GM12801 (cell line): Measurements from ENCODE around the gene MON1B.

Experiments
- TF ChIP-seq, protein P1 (sequence below): IDR thresholded peaks from one replicate; pipeline ENCODE4 v1.5.1; 2011; ENCODE audit warnings: control low read depth; ENCODE audit not compliant: insufficient read length; ENCODE audit errors: extremely low read depth

Gene MON1B

DNA sequence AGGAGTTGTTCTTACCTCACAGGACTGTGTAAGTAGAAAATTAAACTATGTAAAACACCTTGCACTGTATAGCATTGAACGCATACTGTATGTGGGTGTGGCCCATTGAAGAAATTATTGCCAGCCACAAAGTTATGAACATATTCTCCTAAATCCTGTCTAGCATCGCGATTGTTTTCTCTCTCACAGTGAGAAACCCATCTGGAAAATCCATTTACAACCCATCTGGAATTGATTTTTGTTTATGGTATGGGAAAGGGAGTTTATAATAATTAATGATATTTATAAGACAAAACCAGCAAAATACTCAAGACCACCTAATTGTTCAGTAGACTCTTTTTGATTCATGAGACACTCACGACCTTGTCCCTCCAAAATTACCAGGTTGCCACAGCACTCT lies 22.1 kb upstream of the MON1B start:
- TF ChIP-seq, protein P1, sequence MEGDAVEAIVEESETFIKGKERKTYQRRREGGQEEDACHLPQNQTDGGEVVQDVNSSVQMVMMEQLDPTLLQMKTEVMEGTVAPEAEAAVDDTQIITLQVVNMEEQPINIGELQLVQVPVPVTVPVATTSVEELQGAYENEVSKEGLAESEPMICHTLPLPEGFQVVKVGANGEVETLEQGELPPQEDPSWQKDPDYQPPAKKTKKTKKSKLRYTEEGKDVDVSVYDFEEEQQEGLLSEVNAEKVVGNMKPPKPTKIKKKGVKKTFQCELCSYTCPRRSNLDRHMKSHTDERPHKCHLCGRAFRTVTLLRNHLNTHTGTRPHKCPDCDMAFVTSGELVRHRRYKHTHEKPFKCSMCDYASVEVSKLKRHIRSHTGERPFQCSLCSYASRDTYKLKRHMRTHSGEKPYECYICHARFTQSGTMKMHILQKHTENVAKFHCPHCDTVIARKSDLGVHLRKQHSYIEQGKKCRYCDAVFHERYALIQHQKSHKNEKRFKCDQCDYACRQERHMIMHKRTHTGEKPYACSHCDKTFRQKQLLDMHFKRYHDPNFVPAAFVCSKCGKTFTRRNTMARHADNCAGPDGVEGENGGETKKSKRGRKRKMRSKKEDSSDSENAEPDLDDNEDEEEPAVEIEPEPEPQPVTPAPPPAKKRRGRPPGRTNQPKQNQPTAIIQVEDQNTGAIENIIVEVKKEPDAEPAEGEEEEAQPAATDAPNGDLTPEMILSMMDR, result no peak

DNA sequence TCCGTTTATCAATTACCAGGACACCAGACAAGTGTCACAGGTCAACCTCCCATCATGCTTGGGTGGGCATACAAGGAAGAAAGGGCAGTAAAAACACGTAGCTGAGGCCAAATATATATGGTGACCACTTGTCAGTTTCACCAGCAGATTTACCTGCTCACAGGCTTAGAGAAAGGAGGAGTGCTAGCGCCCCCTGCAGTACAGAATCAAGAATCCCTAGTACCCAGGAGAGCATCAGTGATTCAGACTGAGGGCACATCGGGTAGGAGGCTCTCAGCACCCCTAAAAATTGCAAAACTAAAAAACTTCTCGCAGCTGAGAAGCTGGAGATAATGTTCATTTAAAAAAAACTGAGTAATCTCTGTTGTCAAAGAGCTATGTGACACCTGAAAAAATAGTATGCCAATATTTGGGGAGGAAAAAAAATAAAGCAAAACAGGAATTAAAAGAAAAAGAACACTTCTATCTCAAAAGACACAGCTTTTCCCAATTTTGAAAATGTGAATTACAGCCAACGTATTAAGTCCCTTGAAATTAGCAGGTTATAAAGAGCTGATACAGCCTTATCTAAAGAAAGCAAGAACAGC lies 21.2 kb upstream of the MON1B start:
- TF ChIP-seq, protein P1, result no peak

DNA sequence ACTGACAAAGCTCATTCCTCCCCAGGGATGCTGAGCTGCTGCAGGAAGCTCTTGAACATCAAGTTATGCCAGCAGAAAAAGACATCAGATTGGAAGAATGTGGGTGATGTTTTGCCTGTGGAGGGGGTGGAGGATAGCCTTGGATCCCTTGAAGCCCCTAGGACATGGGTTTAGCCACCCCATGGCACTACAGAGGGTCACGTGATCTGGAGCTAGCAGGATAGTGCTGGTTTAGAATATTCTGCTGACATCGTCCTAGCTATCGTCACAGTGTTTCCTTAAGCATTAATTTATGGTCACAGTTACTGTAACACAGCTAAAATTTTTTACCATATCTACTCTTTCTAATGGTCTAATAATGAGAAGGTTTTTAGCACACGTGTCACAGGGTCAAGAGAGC lies 20.2 kb upstream of the MON1B start:
- TF ChIP-seq, protein P1, result no peak

DNA sequence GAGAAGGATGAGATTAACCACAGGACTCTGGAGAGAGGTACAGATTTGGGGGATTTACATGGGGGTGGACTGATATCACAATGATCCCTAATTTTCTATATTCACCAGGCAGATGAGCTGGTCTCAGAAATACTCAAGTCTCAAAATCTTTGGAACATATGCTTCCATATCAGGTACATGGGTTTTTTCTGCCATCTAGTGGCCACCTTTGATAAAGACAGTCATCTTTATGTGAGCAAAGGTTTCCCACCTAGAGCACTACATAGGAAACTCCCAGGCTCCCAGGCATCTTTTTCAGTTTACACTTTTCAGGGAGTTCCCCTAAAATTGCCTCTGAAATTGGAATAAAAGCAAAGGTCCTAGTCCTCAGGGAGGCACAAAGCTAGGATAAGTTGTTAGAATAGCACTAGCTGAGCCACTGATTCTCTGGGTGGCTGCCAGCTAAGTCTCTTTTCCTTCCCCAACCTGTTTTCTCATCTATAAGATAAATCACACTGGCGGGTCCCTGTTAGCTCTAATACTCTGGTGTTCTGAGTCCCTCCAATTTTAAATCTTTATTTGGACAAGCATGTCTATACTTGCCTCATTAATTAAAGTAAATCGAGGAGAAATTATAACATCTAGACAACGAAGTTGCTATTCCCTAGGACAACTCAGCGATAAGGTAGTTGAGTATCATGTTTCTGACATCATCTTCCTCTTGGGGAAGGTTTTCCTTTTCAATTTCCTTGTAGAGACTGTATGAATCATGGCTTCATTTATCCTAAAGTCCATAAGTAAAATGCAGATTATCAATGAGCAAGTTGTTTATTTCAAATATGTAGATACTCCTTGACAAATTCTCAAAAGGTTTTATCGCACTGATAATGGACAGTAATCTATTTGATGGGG lies 19.0 kb upstream of the MON1B start:
- TF ChIP-seq, protein P1, result no peak

DNA sequence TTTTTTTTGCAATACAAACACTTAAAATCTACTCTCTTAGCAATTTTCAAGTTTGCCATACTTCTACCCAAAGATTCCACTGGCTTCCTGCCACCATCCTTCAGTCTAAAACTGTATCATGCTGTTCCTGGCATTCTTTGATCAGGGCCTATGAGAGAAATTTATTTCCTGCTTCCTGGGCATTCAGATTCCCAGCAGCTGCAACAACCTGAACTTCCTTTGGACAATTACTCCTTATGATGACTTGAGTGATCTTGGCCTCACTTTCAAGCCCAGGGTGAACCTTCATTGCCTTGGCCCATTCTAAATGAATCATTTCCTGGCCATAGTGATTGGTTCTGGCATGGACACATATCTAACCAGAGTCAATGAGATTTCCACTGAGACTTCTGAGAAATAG lies 18.0 kb upstream of the MON1B start:
- TF ChIP-seq, protein P1, result no peak

DNA sequence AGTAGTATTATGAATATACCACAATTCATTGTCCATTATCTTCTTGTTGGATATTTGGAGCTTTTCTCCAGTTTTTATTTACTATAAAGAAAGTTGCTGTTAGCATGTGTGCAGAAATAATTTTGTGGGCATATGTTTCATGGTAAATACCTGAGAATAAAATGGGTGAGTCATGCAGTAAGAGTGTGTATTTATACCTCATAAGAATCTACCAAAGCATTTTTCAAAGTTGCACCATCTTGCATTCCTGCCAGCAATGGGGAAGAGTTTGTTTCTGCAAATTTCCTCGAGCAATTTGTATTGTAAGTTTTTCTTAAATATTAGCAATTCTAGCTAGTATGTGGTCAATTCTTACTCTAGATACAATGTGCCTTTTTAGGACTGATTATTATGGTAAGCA lies 7.9 kb upstream of the MON1B start:
- TF ChIP-seq, protein P1, result no peak

DNA sequence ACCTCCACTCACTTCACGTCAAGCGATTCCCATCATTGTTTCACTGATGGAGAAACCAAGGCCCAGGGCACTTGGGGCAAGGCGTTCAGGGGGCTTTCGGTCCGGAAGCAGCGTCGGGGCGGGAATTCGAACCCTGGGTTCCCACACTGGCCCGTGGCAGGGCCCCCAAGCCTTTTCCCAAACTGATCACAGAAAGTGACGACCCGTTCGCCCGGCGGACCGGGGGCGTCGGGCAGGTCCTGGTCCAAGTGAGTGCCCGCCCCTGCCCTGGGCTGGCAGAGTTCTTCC lies 856 bp upstream of the MON1B start:
- TF ChIP-seq, protein P1, result no peak
